ENCODE results near the gene ADISSP. TPM values are rescaled to one million over a fixed set of nuclear protein-coding genes. Genes with fewer than 3 reads are reported as not detected.

Gene ADISSP
- total RNA-seq, 4 donors from 2014 or later, result 11.6 to 17.0 (median 16.3) TPM

- DNase-seq, result no peak
- 75 to 77% methylated on average over 4 of the region's 4 CpGs for WGBS, 2 donors
- H3K27ac ChIP-seq, result no peak overlapping the region
- TF ChIP-seq CTCF (IDR thresholded peaks at IDR 0.05) (no peak), POLR2A (IDR thresholded peaks at IDR 0.05) (no peak)
- no peaks in the 10 kb centered on the region for H3K9me3 ChIP-seq
- no peaks in the 10 kb centered on the region for H3K36me3 ChIP-seq
- H3K4me1 ChIP-seq, result peaks cover 0 to 8% of the 10 kb centered on the region in 2 donors
- no peaks in the 10 kb centered on the region for H3K27me3 ChIP-seq
- intact Hi-C loops (cut with DNase I), result no loop called here
- H3K4me3 ChIP-seq (replicated peaks in 1 of 3), result no peak overlapping the region
Measured at GRCh38 chr20:3724356-3724755, 43.2 kb downstream of the ADISSP start.

GRCh38 chr20:3723284-3723683 is 44.3 kb downstream of the ADISSP start:
- Histone ChIP-seq H3K27me3 (no peaks in the 10 kb centered on the region), H3K9me3 (no peaks in the 10 kb centered on the region), H3K4me1 (peaks cover 0 to under 1% of the 10 kb centered on the region in 2 donors), H3K36me3 (no peaks in the 10 kb centered on the region), H3K4me3 (replicated peaks in 1 of 3) (no peak overlapping the region), H3K27ac (no peak overlapping the region)
- TF ChIP-seq POLR2A (IDR thresholded peaks at IDR 0.05) (no peak), CTCF (IDR thresholded peaks at IDR 0.05) (no peak)
- intact Hi-C loops (cut with DNase I), result no loop called here
- DNase-seq, result no peak
- WGBS, 2 donors, result 78 to 83% methylated on average over 8 of the region's 8 CpGs

GRCh38 chr20:3721912-3722311 is 45.6 kb downstream of the ADISSP start:
- Histone ChIP-seq H3K4me1 (no peaks in the 10 kb centered on the region), H3K36me3 (no peaks in the 10 kb centered on the region), H3K27ac (no peak overlapping the region), H3K27me3 (no peaks in the 10 kb centered on the region), H3K4me3 (replicated peaks in 1 of 3) (no peak overlapping the region), H3K9me3 (no peaks in the 10 kb centered on the region)
- DNase-seq, result no peak
- WGBS, 2 donors, result 94 to 95% methylated on average over 4 of the region's 4 CpGs
- TF ChIP-seq CTCF (IDR thresholded peaks at IDR 0.05), result no peak
- TF ChIP-seq POLR2A (IDR thresholded peaks at IDR 0.05), result no peak
- intact Hi-C loops (cut with DNase I), result no loop called here

GRCh38 chr20:3720626-3721025 is 46.9 kb downstream of the ADISSP start:
- 53 to 57% methylated on average over 6 of the region's 6 CpGs for WGBS, 2 donors
- H3K4me3 ChIP-seq (replicated peaks in 1 of 3), result no peak overlapping the region
- DNase-seq, result no peak
- no peaks in the 10 kb centered on the region for H3K4me1 ChIP-seq
- intact Hi-C loops (cut with DNase I), result no loop called here
- TF ChIP-seq CTCF (IDR thresholded peaks at IDR 0.05), result no peak
- H3K27me3 ChIP-seq, result no peaks in the 10 kb centered on the region
- H3K27ac ChIP-seq, result no peak overlapping the region
- no peaks in the 10 kb centered on the region for H3K36me3 ChIP-seq
- no peaks in the 10 kb centered on the region for H3K9me3 ChIP-seq

- TF ChIP-seq CTCF (IDR thresholded peaks at IDR 0.05) (no peak), POLR2A (IDR thresholded peaks at IDR 0.05) (no peak)
- Histone ChIP-seq H3K4me1 (no peaks in the 10 kb centered on the region), H3K9me3 (no peaks in the 10 kb centered on the region), H3K27me3 (no peaks in the 10 kb centered on the region), H3K36me3 (no peaks in the 10 kb centered on the region), H3K4me3 (replicated peaks in 1 of 3) (no peak overlapping the region), H3K27ac (no peak overlapping the region)
- 70 to 82% methylated on average over 2 of the region's 2 CpGs for WGBS, 2 donors
- intact Hi-C loops (cut with DNase I), result no loop called here
- DNase-seq, result no peak
Measured at GRCh38 chr20:3720068-3720467, 47.5 kb downstream of the ADISSP start.

All from thyroid gland (tissue), 4 donors.